Heart left ventricle (tissue), 16 donors: Measurements from ENCODE around the gene NUP214. TPM values are rescaled to one million over a fixed set of nuclear protein-coding genes. Genes with fewer than 3 reads are reported as not detected.
A peak's percentile ranks its signal among the peaks of the same experiment; 100 is the strongest.

Experiments used
- ATAC-seq, 4 donors: fragments of 200-7000 bp; cut with Tn5 transposase; one replicate each; pipeline ENCODE4 v1.9.1; 2020 to 2022; ENCODE audit warnings: moderate library complexity in 4 of 4, mild to moderate bottlenecking in 3 of 4, moderate number of reproducible peaks in 1 of 4
- DNase-seq, 5 donors: peaks; one replicate each; pipeline ENCODE4 v3.0.0-alpha.2; 2020
- H3K27ac ChIP-seq, 12 donors: fragments of 200-600 bp; sonication (generic) in 4 of 12; one replicate each; pipeline versions ENCODE4 v1.5.0 to v1.8.0; 2016 to 2022; ENCODE audit warnings: mild to moderate bottlenecking in 2 of 12
- H3K27me3 ChIP-seq, 9 donors: fragments of 200-600 bp; sonication (generic) in 2 of 9; one replicate each; pipeline versions ENCODE4 v1.5.1 to v1.8.0; 2016 to 2022; ENCODE audit warnings: mild to moderate bottlenecking in 3 of 9
- H3K36me3 ChIP-seq, 9 donors: fragments of 200-600 bp; sonication (generic) in 2 of 9; one replicate each; pipeline versions ENCODE4 v1.5.0 to v1.8.0; 2018 to 2022; ENCODE audit warnings: mild to moderate bottlenecking in 2 of 9
- H3K4me1 ChIP-seq, 12 donors: fragments of 200-600 bp; sonication (generic) in 4 of 12; one replicate each; pipeline versions ENCODE4 v1.5.0 to v1.8.0; 2016 to 2022; ENCODE audit warnings: mild to moderate bottlenecking in 3 of 12
- H3K4me3 ChIP-seq, 12 donors: fragments of 200-600 bp; sonication (generic) in 4 of 12; one replicate each; pipeline versions ENCODE4 v1.5.0 to v1.8.0; 2017 to 2022; ENCODE audit warnings: mild to moderate bottlenecking in 9 of 12, moderate library complexity in 4 of 12
- H3K9me3 ChIP-seq, 12 donors: fragments of 200-600 bp; sonication (generic) in 4 of 12; one replicate each; pipeline versions ENCODE4 v1.5.0 to v1.8.0; 2016 to 2022; ENCODE audit warnings: mild to moderate bottlenecking in 1 of 12
- CTCF ChIP-seq, 12 donors: fragments of 200-600 bp; sonication (generic) in 4 of 12; IDR thresholded peaks; one replicate each; pipeline versions ENCODE4 v1.5.0 to v1.8.0; 2018 to 2022; ENCODE audit warnings: antibody characterized with exemption in 12 of 12, mild to moderate bottlenecking in 5 of 12
- POLR2A ChIP-seq, 2 donors: fragments of 450-650 bp; IDR thresholded peaks; one replicate each; pipeline ENCODE4 v1.6.1; 2017; ENCODE audit warnings: antibody characterized with exemption in 2 of 2, mild to moderate bottlenecking in 2 of 2, moderate library complexity in 2 of 2
- WGBS, 4 donors: extraction: QIAGEN DNeasy Blood & Tissue Kit in 2 of 4; methylation state at CpG; one replicate each; pipeline versions ENCODE4 v1.1.5 to v1.1.7; 2013 to 2018; 5-methylcytosine and 5-hydroxymethylcytosine counted together
- intact Hi-C, 10 donors: fragments of 100-400 bp; cut with DNase I; formaldehyde crosslinking; loops; one replicate each; pipeline versions ENCODE4 v1.11.1 to v1.14.2; 2022
- polyA plus RNA-seq, 2 donors: library from polyadenylated mRNA; stranded (reverse); fragments of 200-250 nt; gene quantifications; one replicate each; pipeline ENCODE4 v1.2.3, GENCODE V29; 2013
- total RNA-seq, 9 donors: library from RNA; depleted of rRNA in 2 of 9; stranded (reverse); fragments of >200 nt in 2 of 9; fragmentation: NEBNext Ultra II Directional in 3 of 9; extraction: Animal tissue kit (Norgen Biotek cat#: 25700) in 3 of 9; gene quantifications; one replicate each; pipeline versions ENCODE4 v1.1.0 to v1.2.4, GENCODE V29; 2016 to 2023
- donor health status: ischemic (EF 13 %, LVEDD 7.1; RV severe dilation, severe dysfunction).
- donor health status: healthy with polysubstance abuse.
- donor health status: DM: no; HTN: yes; CAD: no.
- donor health status: DM: no; HTN: no; CAD: no.
- donor health status: ischemic (EF 25% LVEDD 6.9; RV normal size, moderate dysfunction).
- donor health status: ischemic (EF 25% LVEDD 5.7; RV mildly dilated, moderate dysfunction).
- donor health status: healthy.
- donor health status: DM: yes; HTN: yes; CAD: no.
- donor health status: ischemic (EF 35%, LVEDD 5.7; RV mildly dilated, moderate dysfunction).
- donor health status: nonischemic (EF 11% LVEDD 7.7; RV severe dilation, severe dysfunction).
- donor health status: DM: yes; HTN: yes; CAD: no.
- donor health status: PGD.
- donor health status: ischemic (EF 29% LVEDD 5.4; RV normal size, mild dysfunction).
- donor health status: nonischemic (EF 23%, LVEDD 6.1; RV moderate dilation, normal function).

NUP214 gene
- total and polyA plus RNA-seq, 11 donors: 13.7 to 45.1 (median 23.6) TPM

DNA sequence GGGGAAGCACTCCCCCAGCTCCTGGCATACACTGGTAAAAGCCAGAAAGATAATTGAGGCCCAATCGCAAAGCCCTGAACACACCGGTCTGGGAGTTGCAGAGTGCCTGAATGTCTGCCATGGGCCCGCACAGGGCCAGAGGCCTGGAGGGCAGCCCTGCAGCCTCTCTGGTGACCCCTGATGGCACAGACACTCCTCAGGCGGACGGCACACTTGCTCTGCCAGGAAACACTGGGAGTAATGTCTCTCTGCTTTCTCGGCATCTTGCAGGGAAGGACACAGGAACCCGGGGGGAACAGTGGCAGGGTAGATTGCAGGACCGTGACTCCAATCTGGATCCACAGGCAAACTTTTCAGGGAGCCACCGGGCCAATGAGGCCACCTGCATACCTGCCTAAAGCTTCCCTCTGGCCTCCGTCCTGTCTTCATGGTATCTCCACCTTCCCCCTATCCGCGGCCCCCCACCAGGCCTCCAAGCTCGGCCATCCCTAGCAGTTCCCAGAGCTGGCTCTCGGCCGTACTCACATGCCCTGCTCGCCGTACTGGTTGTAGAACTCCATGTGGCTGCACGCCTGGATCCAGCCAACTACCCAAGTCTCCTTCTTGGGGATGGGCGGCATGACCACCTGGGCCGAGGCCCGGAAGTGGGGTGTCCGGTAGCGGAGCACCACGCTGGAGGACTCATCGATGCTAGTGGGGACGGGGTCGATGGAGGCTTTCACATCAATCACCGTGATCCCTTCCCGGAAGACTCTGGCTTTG, 150.1 kb downstream of the NUP214 start:
- peak overlapping the region; percentile 88 to 99 (median 98) for H3K27ac ChIP-seq
- WGBS, 4 donors: 16 to 36% (median 21%) methylated on average over 18 to 29 of the region's 29 CpGs
- no peaks in the 10 kb centered on the region for H3K27me3 ChIP-seq
- no peaks in the 10 kb centered on the region for H3K9me3 ChIP-seq
- TF ChIP-seq CTCF (IDR thresholded peaks at IDR 0.05): peak in 9 of 12 donors; percentile 6 to 56 (median 29)
- no peak for TF ChIP-seq POLR2A (IDR thresholded peaks at IDR 0.05)
- peaks cover 22 to 77% (median 51%) of the 10 kb centered on the region in 12 donors for H3K4me1 ChIP-seq
- peak overlapping the region; percentile 69 to 96 (median 84) for H3K4me3 ChIP-seq
- ATAC-seq (peak; percentile 52 to 62 (median 58)), DNase-seq (peak in 4 of 5 donors; percentile 70 to 88 (median 78))
- no peaks in the 10 kb centered on the region for H3K36me3 ChIP-seq
- intact Hi-C loops: loop anchor here in 9 of 10 donors (2.0 to 10.0 kb wide), 11 partner anchors 37 to 98 kb away; no protein-coding TSS in a partner anchor

- peak within 1 kb of the TSS; percentile 69 to 96 (median 84) for H3K4me3 ChIP-seq
- no peak for TF ChIP-seq POLR2A (IDR thresholded peaks at IDR 0.05)
- TF ChIP-seq CTCF (IDR thresholded peaks at IDR 0.05): peak in 3 of 12 donors; percentile 4 to 24 (median 10)
- no peaks in the 10 kb centered on the region for H3K9me3 ChIP-seq
- 2 to 11% (median 4%) methylated on average over 24 to 76 of the region's 76 CpGs for WGBS, 4 donors
- H3K27ac ChIP-seq: peak within 1 kb of the TSS; percentile 88 to 99 (median 98)
- ATAC-seq: no peak
- peaks cover 19 to 71% (median 43%) of the 10 kb centered on the region in 12 donors for H3K4me1 ChIP-seq
- intact Hi-C loops: loop anchor here in 8 of 10 donors (2.0 to 10.0 kb wide), 9 partner anchors 36 to 99 kb away; no protein-coding TSS in a partner anchor
- DNase-seq: peak; percentile 66 to 89 (median 77)
- peaks cover 0 to 1% (median 0%) of the 10 kb centered on the region in 9 donors for H3K27me3 ChIP-seq
- H3K36me3 ChIP-seq: no peaks in the 10 kb centered on the region
Observed at GRCh38 chr9:131276094-131276888, 150.9 kb downstream of the NUP214 start, which contains the start of gene FAM78A. TSS of gene FAM78A (minus strand) at chr9:131276510. CDS start at chr9:131276179, 331 bp downstream.

DNA sequence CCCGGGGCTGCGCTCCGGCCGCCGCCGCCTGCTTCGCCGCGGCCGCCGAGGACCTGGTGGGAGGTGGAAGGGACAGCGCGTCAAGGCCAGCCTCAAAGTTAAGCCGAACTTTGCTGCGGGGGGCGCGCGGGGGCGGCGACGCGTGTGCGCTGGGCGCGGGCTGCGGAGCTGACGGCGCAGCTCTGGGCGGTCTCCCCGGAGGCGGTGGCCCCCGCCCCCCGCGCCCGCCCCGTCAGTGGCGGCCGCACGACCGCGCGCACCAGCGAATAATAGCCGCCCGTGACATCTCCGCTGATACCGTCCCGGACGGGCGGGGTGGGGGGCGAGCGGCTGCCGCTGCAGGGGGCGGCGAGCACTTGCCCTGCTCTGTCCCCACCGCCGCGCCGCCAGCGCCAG, 151.5 kb downstream of the NUP214 start:
- 1% methylated on average over 60 of the region's 60 CpGs; no CpG with 5 or more reads in 2 of the 4 donors for WGBS, 4 donors
- DNase-seq: peak in 1 of 5 donors; percentile 59
- Histone ChIP-seq H3K27ac (peak overlapping the region; percentile 88 to 99 (median 98)), H3K4me3 (peak overlapping the region; percentile 69 to 96 (median 84)), H3K36me3 (no peaks in the 10 kb centered on the region), H3K9me3 (no peaks in the 10 kb centered on the region), H3K27me3 (peaks cover 0 to 7% (median 0%) of the 10 kb centered on the region in 9 donors), H3K4me1 (peaks cover 13 to 65% (median 37%) of the 10 kb centered on the region in 12 donors)
- peak in 2 of 4 donors; percentile 1 to 6 for ATAC-seq
- intact Hi-C loops: loop anchor here in 8 of 10 donors (2.0 to 10.0 kb wide), 9 partner anchors 35 to 100 kb away; no protein-coding TSS in a partner anchor
- TF ChIP-seq CTCF (IDR thresholded peaks at IDR 0.05) (no peak), POLR2A (IDR thresholded peaks at IDR 0.05) (no peak)
